Hepatocyte (in vitro differentiated cells): ENCODE measurements around the gene SRC.

ENCODE experiments used
- EZH2 ChIP-seq: fragments of 200-600 bp; sonication (generic); IDR thresholded peaks from 2 replicates; pipeline ENCODE4 v1.6.1; 2016; ENCODE audit warnings: antibody characterized with exemption, mild to moderate bottlenecking, borderline replicate concordance
- EZH2phosphoT487 ChIP-seq: fragments of 200-600 bp; sonication (generic); IDR thresholded peaks from one replicate; pipeline ENCODE4 v1.6.1; 2018; ENCODE audit warnings: antibody characterized with exemption, mild to moderate bottlenecking, low read depth, moderate library complexity; ENCODE audit not compliant: unreplicated experiment, severe bottlenecking
- TF ChIP-seq, protein P1 (sequence below): fragments of 200-600 bp; sonication (generic); IDR thresholded peaks from 2 replicates; pipeline ENCODE4 v1.5.1; 2016; ENCODE audit warnings: antibody characterized with exemption, mild to moderate bottlenecking; ENCODE audit not compliant: poor library complexity

DNA sequence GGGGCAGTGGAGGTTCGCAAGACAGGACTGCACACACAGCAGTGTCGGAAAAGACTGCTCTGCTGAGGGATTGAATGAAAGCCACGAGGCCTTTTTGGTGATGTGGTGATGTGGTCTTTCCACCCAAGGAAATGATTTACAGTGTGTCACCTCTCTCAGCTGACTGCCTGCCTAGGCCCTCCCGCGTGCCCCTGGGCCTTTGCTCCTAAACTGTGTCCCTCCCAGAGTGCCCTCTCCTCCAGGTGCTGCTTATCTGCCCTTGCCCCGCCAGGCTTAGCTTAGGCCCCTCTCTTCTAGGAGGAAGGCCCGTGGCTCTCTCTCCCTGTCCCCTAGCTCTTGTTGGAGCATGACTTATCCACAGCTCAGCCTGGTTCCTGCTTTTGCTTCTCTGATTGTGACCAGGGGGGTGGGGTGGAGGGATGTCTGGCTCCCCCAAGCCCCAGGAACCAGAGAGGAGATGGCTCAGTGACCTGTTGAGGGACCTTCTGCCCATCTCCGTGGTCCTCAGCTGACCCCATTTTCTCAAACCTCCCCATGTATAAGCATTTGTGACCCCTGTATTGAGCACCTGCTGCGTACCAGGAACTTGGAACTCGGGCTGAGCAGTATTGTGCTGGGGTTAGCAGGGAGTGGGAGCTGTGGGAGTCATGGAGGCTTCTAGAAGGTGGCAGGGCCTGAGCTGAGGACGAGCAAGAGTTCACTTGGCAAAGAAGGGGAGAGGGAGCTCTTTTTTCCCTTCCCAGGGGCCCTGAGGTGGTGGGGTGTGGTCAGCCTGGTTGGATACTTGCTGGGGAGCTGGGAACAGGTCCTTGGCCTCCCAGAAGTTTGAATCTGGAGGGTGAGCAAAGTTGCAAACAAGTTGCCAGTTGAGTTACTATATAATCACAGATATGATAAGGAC, 2.2 kb downstream of the SRC start:
- TF ChIP-seq, protein P1, sequence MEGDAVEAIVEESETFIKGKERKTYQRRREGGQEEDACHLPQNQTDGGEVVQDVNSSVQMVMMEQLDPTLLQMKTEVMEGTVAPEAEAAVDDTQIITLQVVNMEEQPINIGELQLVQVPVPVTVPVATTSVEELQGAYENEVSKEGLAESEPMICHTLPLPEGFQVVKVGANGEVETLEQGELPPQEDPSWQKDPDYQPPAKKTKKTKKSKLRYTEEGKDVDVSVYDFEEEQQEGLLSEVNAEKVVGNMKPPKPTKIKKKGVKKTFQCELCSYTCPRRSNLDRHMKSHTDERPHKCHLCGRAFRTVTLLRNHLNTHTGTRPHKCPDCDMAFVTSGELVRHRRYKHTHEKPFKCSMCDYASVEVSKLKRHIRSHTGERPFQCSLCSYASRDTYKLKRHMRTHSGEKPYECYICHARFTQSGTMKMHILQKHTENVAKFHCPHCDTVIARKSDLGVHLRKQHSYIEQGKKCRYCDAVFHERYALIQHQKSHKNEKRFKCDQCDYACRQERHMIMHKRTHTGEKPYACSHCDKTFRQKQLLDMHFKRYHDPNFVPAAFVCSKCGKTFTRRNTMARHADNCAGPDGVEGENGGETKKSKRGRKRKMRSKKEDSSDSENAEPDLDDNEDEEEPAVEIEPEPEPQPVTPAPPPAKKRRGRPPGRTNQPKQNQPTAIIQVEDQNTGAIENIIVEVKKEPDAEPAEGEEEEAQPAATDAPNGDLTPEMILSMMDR = no peak
- no peak for TF ChIP-seq EZH2phosphoT487
- no peak for TF ChIP-seq EZH2
